OCI-LY3 (cell line): ENCODE measurements around the gene ESD.

Source experiments
- H2AFZ ChIP-seq: fragments of 200-600, 300-600 bp; shearing (Covaris generic); 2 replicates; pipeline ENCODE4 v1.6.0; 2014; ENCODE audit warnings: antibody characterized with exemption, low read depth, low read length
- H3K27ac ChIP-seq: fragments of 200-600, 300-600 bp; sonication (generic); 2 replicates; pipeline ENCODE4 v1.5.1; 2014; ENCODE audit warnings: mild to moderate bottlenecking, low read length, moderate library complexity, mixed read lengths
- H3K27me3 ChIP-seq: fragments of 200-600, 300-600 bp; sonication (generic); 2 replicates; pipeline ENCODE4 v1.6.1; 2014; ENCODE audit warnings: low read depth, low read length, mixed read lengths
- H3K36me3 ChIP-seq: fragments of 200-600, 300-600 bp; sonication (generic); replicated peaks from 2 replicates; pipeline ENCODE3; 2014; ENCODE audit warnings: low read depth, low read length, mixed read lengths
- H3K4me1 ChIP-seq: fragments of 300-600, 200-600 bp; sonication (generic); 2 replicates; pipeline ENCODE4 v1.6.1; 2014; ENCODE audit warnings: low read length, mixed read lengths
- H3K4me2 ChIP-seq: fragments of 200-600, 300-600 bp; sonication (generic); 2 replicates; pipeline ENCODE4 v1.6.1; 2014; ENCODE audit warnings: low read length, mixed read lengths
- H3K4me3 ChIP-seq: fragments of 300-600, 200-600 bp; sonication (generic); 2 replicates; pipeline ENCODE4 v1.5.1; 2014; ENCODE audit warnings: antibody characterized with exemption, mild to moderate bottlenecking, low read length, moderate library complexity
- H3K79me2 ChIP-seq: fragments of 300-600, 200-600 bp; shearing (Covaris generic); 2 replicates; pipeline ENCODE4 v1.6.1; 2014; ENCODE audit warnings: mild to moderate bottlenecking, low read length, mixed read lengths
- H3K9ac ChIP-seq: fragments of 300-600, 200-600 bp; shearing (Covaris generic); 2 replicates; pipeline ENCODE4 v1.6.0; 2014; ENCODE audit warnings: mild to moderate bottlenecking, low read length, moderate library complexity
- H3K9me3 ChIP-seq: fragments of 200-600, 300-600 bp; shearing (Covaris generic); 2 replicates; pipeline ENCODE4 v1.6.1; 2014; ENCODE audit warnings: low read length, mixed read lengths; ENCODE audit not compliant: insufficient read depth
- H4K20me1 ChIP-seq: fragments of 200-600, 300-600 bp; sonication (generic); 2 replicates; pipeline ENCODE4 v1.6.1; 2016; ENCODE audit warnings: low read length, mixed read lengths; ENCODE audit not compliant: insufficient read depth
- EZH2phosphoT487 ChIP-seq: fragments of 200-600 bp; shearing (Covaris generic); IDR thresholded peaks from 2 replicates; pipeline ENCODE4 v1.6.1; 2018; ENCODE audit warnings: antibody characterized with exemption, mixed run types, low read depth
- TF ChIP-seq, protein P1 (sequence below): fragments of 200-600, 300-600 bp; sonication (generic); IDR thresholded peaks from 2 replicates; pipeline ENCODE4 v1.5.1; 2014; ENCODE audit warnings: antibody characterized with exemption, low read length, low read depth

Gene ESD

GRCh38 chr13:46739447-46740098 is 57.4 kb downstream of the ESD start:
- H3K9ac ChIP-seq, result no peak overlapping the region
- no peak overlapping the region for H3K4me3 ChIP-seq
- peaks cover 8% of the 10 kb centered on the region for H3K4me1 ChIP-seq
- H3K36me3 ChIP-seq, result peaks cover 42% of the 10 kb centered on the region
- H3K27ac ChIP-seq, result no peak overlapping the region
- no peaks in the 10 kb centered on the region for H3K79me2 ChIP-seq
- H3K27me3 ChIP-seq, result no peaks in the 10 kb centered on the region
- TF ChIP-seq, protein P1, sequence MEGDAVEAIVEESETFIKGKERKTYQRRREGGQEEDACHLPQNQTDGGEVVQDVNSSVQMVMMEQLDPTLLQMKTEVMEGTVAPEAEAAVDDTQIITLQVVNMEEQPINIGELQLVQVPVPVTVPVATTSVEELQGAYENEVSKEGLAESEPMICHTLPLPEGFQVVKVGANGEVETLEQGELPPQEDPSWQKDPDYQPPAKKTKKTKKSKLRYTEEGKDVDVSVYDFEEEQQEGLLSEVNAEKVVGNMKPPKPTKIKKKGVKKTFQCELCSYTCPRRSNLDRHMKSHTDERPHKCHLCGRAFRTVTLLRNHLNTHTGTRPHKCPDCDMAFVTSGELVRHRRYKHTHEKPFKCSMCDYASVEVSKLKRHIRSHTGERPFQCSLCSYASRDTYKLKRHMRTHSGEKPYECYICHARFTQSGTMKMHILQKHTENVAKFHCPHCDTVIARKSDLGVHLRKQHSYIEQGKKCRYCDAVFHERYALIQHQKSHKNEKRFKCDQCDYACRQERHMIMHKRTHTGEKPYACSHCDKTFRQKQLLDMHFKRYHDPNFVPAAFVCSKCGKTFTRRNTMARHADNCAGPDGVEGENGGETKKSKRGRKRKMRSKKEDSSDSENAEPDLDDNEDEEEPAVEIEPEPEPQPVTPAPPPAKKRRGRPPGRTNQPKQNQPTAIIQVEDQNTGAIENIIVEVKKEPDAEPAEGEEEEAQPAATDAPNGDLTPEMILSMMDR, result no peak
- TF ChIP-seq EZH2phosphoT487, result no peak
- no peak overlapping the region for H3K4me2 ChIP-seq
- no peaks in the 10 kb centered on the region for H3K9me3 ChIP-seq
- H4K20me1 ChIP-seq, result no peaks in the 10 kb centered on the region
- H2AFZ ChIP-seq, result no peak overlapping the region

DNA sequence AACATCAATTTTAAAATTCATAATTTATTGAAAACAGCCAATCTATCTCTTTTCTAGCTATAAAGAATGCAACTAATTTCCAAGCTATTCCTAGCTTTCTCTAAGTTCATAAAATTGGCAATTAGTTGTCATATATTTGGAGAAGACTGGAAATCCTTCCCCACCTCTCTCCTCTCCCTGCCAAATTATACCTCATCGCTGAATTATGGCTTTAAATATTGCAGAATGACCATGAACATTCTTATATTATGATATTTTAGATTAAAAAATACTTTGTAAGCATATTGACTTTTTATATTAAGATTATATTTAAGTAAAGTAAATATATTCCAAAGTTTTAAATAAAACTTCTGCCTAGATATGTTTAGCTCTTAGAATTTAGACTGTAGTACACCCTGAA is 58.2 kb downstream of the ESD start:
- no peaks in the 10 kb centered on the region for H3K9me3 ChIP-seq
- H3K27ac ChIP-seq, result no peak overlapping the region
- no peak overlapping the region for H3K4me3 ChIP-seq
- no peak overlapping the region for H2AFZ ChIP-seq
- H4K20me1 ChIP-seq, result no peaks in the 10 kb centered on the region
- H3K36me3 ChIP-seq, result peaks cover 35% of the 10 kb centered on the region
- H3K9ac ChIP-seq, result no peak overlapping the region
- H3K79me2 ChIP-seq, result no peaks in the 10 kb centered on the region
- H3K27me3 ChIP-seq, result no peaks in the 10 kb centered on the region
- TF ChIP-seq, protein P1, result no peak
- TF ChIP-seq EZH2phosphoT487, result no peak
- H3K4me1 ChIP-seq, result peaks cover 8% of the 10 kb centered on the region
- no peak overlapping the region for H3K4me2 ChIP-seq

- Histone ChIP-seq H4K20me1 (no peaks in the 10 kb centered on the region), H3K9ac (no peak overlapping the region), H3K27ac (no peak overlapping the region), H3K9me3 (no peaks in the 10 kb centered on the region), H3K27me3 (no peaks in the 10 kb centered on the region), H3K36me3 (peaks cover 29% of the 10 kb centered on the region), H3K79me2 (no peaks in the 10 kb centered on the region), H3K4me3 (no peak overlapping the region), H3K4me1 (peaks cover 8% of the 10 kb centered on the region), H2AFZ (no peak overlapping the region), H3K4me2 (no peak overlapping the region)
- TF ChIP-seq EZH2phosphoT487, result no peak
- TF ChIP-seq, protein P1, result no peak
These were observed 58.9 kb downstream of the ESD start for GRCh38 chr13:46738055-46738454.

GRCh38 chr13:46736541-46737310 is 60.2 kb downstream of the ESD start:
- Histone ChIP-seq H3K4me3 (no peak overlapping the region), H3K36me3 (peaks cover 32% of the 10 kb centered on the region), H3K9me3 (no peaks in the 10 kb centered on the region), H3K4me1 (peaks cover 8% of the 10 kb centered on the region), H4K20me1 (no peaks in the 10 kb centered on the region), H3K79me2 (no peaks in the 10 kb centered on the region), H3K4me2 (no peak overlapping the region), H3K9ac (no peak overlapping the region), H2AFZ (no peak overlapping the region), H3K27me3 (no peaks in the 10 kb centered on the region), H3K27ac (no peak overlapping the region)
- no peak for TF ChIP-seq EZH2phosphoT487
- TF ChIP-seq, protein P1, result no peak
